ENCODE measurements around the gene VWF.

Gene VWF

GRCh38 chr12:6041891-6042290, 82.6 kb downstream of the VWF start:
- no peaks in the 10 kb centered on the region for H3K27me3 ChIP-seq
- H3K4me3 ChIP-seq: no peak overlapping the region
- H4K20me1 ChIP-seq: no peaks in the 10 kb centered on the region
- TF ChIP-seq Cebpa-rat (IDR thresholded peaks at IDR 0.05): no peak
- no peaks in the 10 kb centered on the region for H3K36me3 ChIP-seq
- no peak overlapping the region for H3K27ac ChIP-seq
- no peak overlapping the region for H3K4me2 ChIP-seq
- no peak overlapping the region for H3K9ac ChIP-seq
- H3K9me3 ChIP-seq: no peaks in the 10 kb centered on the region
- H3K4me1 ChIP-seq: no peaks in the 10 kb centered on the region

GRCh38 chr12:6040815-6041214, 83.7 kb downstream of the VWF start:
- Histone ChIP-seq H3K9ac (no peak overlapping the region), H3K4me3 (no peak overlapping the region), H3K27me3 (no peaks in the 10 kb centered on the region), H3K4me2 (no peak overlapping the region), H3K9me3 (no peaks in the 10 kb centered on the region), H3K27ac (no peak overlapping the region), H3K4me1 (no peaks in the 10 kb centered on the region), H3K36me3 (no peaks in the 10 kb centered on the region), H4K20me1 (no peaks in the 10 kb centered on the region)
- no peak for TF ChIP-seq Cebpa-rat (IDR thresholded peaks at IDR 0.05)

DNA sequence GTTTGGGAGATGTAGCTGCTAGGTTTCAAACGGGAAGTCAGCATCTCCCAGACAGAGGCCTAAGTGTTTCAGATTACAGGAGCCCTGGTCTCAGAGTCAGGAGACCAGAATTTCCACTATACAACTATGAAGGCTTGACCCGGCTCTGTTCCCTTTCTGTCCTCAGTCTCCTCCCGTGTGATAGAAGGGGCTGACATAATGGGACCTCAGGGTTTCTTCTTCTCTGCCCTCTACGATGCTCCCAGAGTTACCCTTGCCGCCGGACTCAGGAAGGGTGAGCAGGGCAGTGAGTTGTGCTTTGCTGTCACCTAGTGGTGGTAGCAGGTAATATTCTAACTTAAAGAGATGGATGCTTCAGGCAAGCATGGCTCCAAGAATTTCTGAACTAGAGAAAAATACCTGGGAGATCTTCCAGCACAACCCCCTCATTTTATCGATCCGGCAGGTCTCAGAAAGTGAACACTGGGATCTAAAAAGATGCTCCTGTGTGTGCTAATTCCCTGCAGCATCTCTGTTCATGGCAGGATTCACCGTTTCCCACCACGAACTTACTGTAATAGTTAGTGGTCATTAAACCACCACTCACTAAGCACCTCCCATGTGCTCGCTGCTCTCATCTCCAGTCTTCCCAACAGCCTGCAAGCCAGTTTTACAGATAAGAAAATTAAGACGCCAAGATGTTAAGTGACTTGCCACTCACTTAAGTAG, 84.4 kb downstream of the VWF start:
- Histone ChIP-seq H3K9me3 (no peaks in the 10 kb centered on the region), H3K4me3 (no peak overlapping the region), H4K20me1 (no peaks in the 10 kb centered on the region), H3K27me3 (no peaks in the 10 kb centered on the region), H3K36me3 (no peaks in the 10 kb centered on the region), H3K27ac (no peak overlapping the region), H3K4me2 (no peak overlapping the region), H3K4me1 (no peaks in the 10 kb centered on the region), H3K9ac (no peak overlapping the region)
- no peak for TF ChIP-seq Cebpa-rat (IDR thresholded peaks at IDR 0.05)

DNA sequence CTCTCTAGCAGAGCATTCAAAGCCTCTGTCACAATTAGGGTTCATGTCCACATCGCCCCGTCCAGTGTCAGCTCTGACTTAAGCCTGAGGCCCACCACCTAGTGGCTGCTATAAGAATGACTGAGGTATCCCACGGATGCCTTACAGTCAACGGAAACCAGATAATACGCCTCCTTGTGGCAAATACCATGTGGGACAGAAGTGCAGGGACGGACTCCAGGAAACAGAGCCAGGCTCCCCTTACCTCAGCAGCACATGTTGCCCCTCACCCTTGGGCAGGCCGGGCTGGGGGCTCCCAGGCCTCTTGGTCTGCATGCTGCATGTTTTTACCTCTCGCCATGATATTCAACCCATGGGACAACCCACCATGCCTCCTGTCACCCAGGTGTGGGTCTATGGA, 86.3 kb downstream of the VWF start:
- H3K36me3 ChIP-seq: no peaks in the 10 kb centered on the region
- no peak for TF ChIP-seq Cebpa-rat (IDR thresholded peaks at IDR 0.05)
- no peak overlapping the region for H3K9ac ChIP-seq
- no peaks in the 10 kb centered on the region for H3K9me3 ChIP-seq
- no peaks in the 10 kb centered on the region for H4K20me1 ChIP-seq
- no peak overlapping the region for H3K4me3 ChIP-seq
- H3K27me3 ChIP-seq: no peaks in the 10 kb centered on the region
- H3K4me2 ChIP-seq: no peak overlapping the region
- no peaks in the 10 kb centered on the region for H3K4me1 ChIP-seq
- no peak overlapping the region for H3K27ac ChIP-seq

DNA sequence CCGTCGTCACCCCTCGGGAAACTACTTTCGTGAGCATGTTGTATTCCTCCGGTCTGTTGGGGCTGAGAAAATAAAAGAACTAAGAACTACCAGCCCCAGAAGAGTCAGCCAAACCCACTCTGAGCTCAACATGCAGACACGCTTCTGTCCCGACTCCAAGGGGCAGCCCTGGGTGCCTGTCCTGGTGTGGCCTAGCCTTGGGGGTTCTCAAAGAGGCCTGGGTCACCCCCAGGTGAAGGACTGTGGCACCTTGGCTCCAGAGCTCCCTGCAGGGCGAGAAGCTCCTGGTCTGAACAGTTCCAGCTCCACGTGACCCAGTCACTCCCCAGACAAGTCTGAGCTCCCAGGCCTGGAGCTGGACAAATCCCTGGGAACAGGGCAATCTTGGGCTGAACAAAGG, 87.0 kb downstream of the VWF start:
- Histone ChIP-seq H3K27ac (no peak overlapping the region), H3K9me3 (no peaks in the 10 kb centered on the region), H3K4me3 (no peak overlapping the region), H3K9ac (no peak overlapping the region), H4K20me1 (no peaks in the 10 kb centered on the region), H3K4me1 (no peaks in the 10 kb centered on the region), H3K4me2 (no peak overlapping the region), H3K27me3 (no peaks in the 10 kb centered on the region), H3K36me3 (no peaks in the 10 kb centered on the region)
- no peak for TF ChIP-seq Cebpa-rat (IDR thresholded peaks at IDR 0.05)

DNA sequence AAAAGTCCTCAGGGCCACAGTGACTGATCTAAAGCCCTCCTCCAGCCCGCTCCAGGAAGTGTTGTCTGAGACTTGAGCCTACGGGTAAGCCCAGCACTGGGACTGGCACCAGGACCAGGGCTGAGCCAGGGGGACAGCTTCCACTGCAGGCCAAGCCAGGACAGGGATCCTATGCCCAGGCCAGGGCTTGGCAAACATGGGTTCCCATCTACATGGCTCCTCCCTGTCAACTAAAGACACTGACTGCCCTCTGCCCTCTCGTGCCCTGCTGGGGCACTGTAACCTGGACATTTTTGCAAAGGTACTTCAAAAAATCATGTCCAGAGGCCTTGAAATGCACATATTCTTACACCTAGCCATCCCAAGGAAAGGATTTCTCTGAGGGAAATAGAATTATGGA, 88.0 kb downstream of the VWF start:
- no peaks in the 10 kb centered on the region for H3K4me1 ChIP-seq
- H3K9me3 ChIP-seq: no peaks in the 10 kb centered on the region
- H3K4me2 ChIP-seq: no peak overlapping the region
- H4K20me1 ChIP-seq: no peaks in the 10 kb centered on the region
- no peak for TF ChIP-seq Cebpa-rat (IDR thresholded peaks at IDR 0.05)
- H3K36me3 ChIP-seq: no peaks in the 10 kb centered on the region
- H3K27me3 ChIP-seq: no peaks in the 10 kb centered on the region
- no peak overlapping the region for H3K27ac ChIP-seq
- no peak overlapping the region for H3K9ac ChIP-seq
- no peak overlapping the region for H3K4me3 ChIP-seq

DNA sequence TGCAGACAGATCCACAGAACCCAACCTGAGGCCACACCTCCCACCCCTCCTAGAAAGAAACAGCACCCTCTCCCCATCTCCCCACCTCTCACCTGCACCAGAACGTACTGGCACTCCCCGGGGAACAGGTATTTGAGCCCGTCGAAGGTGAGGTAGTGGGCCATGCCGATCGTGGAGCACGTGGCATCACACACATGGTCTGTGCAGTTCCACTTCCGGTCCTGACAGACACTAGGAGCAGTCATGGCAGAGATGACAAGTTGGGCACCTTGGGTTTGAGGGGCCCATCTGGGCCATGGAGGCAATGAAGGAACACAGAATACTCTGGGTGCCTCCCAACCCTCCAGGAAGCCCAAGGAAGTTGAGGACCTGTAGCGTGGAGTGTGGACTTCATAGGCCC, 89.9 kb downstream of the VWF start:
- H4K20me1 ChIP-seq: no peaks in the 10 kb centered on the region
- H3K4me1 ChIP-seq: no peaks in the 10 kb centered on the region
- no peaks in the 10 kb centered on the region for H3K36me3 ChIP-seq
- no peaks in the 10 kb centered on the region for H3K9me3 ChIP-seq
- TF ChIP-seq Cebpa-rat (IDR thresholded peaks at IDR 0.05): no peak
- H3K27ac ChIP-seq: no peak overlapping the region
- no peak overlapping the region for H3K4me3 ChIP-seq
- H3K9ac ChIP-seq: no peak overlapping the region
- H3K27me3 ChIP-seq: no peaks in the 10 kb centered on the region
- no peak overlapping the region for H3K4me2 ChIP-seq

DNA sequence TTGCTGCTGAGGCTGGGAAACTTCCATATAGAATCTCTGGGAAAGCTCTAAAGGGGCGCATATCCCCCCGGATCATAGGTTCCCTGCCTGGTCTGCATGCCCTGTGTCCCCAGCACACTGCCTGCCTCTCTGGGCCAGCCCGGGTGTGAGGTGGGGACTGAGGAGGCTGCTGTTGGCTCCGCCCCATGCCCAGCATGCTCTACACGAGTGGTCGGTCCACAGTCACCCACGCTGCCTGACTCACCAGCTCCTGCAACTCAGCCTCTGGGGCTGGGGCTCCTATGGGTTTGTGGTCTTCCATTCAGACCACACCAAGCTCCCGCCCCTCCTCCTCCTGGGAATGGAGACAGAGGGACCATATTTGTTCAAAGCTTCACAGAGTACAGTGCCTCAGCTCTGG, 90.9 kb downstream of the VWF start:
- no peaks in the 10 kb centered on the region for H3K27me3 ChIP-seq
- no peak overlapping the region for H3K4me2 ChIP-seq
- TF ChIP-seq Cebpa-rat (IDR thresholded peaks at IDR 0.05): no peak
- no peaks in the 10 kb centered on the region for H3K9me3 ChIP-seq
- H3K36me3 ChIP-seq: no peaks in the 10 kb centered on the region
- no peaks in the 10 kb centered on the region for H3K4me1 ChIP-seq
- H3K9ac ChIP-seq: no peak overlapping the region
- no peaks in the 10 kb centered on the region for H4K20me1 ChIP-seq
- H3K27ac ChIP-seq: no peak overlapping the region
- H3K4me3 ChIP-seq: no peak overlapping the region

DNA sequence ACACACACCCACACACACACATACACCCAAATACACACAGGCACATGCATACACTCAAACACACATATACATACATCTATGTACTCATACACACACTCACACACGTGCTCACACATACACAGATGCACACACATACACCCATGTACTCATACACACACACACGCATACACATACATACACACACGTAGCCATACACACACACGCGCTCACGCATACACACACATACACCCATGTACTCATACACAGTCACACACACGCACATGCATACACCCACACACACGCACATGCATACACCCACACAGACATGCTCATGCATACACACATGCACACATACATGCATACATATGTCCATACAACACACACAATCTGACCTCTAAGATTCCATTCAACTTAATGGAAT, 91.7 kb downstream of the VWF start:
- TF ChIP-seq Cebpa-rat (IDR thresholded peaks at IDR 0.05): no peak
- Histone ChIP-seq H3K4me1 (no peaks in the 10 kb centered on the region), H3K27ac (no peak overlapping the region), H3K27me3 (no peaks in the 10 kb centered on the region), H3K36me3 (no peaks in the 10 kb centered on the region), H3K9ac (no peak overlapping the region), H3K4me3 (no peak overlapping the region), H3K4me2 (no peak overlapping the region), H4K20me1 (no peaks in the 10 kb centered on the region), H3K9me3 (no peaks in the 10 kb centered on the region)

- H3K4me3 ChIP-seq: no peak overlapping the region
- no peak for TF ChIP-seq Cebpa-rat (IDR thresholded peaks at IDR 0.05)
- H4K20me1 ChIP-seq: no peaks in the 10 kb centered on the region
- no peak overlapping the region for H3K4me2 ChIP-seq
- H3K27me3 ChIP-seq: no peaks in the 10 kb centered on the region
- no peaks in the 10 kb centered on the region for H3K4me1 ChIP-seq
- H3K9me3 ChIP-seq: peaks cover 6% of the 10 kb centered on the region; the same call in 1 of the 2 replicates
- no peak overlapping the region for H3K9ac ChIP-seq
- no peak overlapping the region for H3K27ac ChIP-seq
- H3K36me3 ChIP-seq: no peaks in the 10 kb centered on the region
These were observed 93.5 kb downstream of the VWF start for GRCh38 chr12:6031001-6031400.

DNA sequence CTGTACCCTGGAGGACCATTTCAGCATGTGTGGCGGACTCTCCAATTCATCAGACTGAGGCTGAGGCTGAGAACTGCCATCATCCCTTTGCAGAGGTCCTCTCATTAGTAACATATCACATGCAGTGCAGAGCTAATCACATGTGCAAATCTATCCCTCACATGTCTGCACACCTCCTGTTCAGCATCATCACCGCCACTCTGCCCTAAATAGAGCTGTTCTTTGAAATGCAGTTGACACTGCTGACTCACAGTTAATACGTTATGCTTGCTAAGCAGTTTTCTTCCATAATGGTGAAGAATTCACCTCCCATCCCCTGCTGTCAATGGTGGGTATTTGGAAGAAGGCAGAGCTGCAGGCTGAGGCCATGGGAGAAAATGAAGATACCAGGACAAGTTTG, 94.4 kb downstream of the VWF start:
- no peak overlapping the region for H3K9ac ChIP-seq
- H4K20me1 ChIP-seq: no peaks in the 10 kb centered on the region
- no peak overlapping the region for H3K27ac ChIP-seq
- TF ChIP-seq Cebpa-rat (IDR thresholded peaks at IDR 0.05): no peak
- no peaks in the 10 kb centered on the region for H3K4me1 ChIP-seq
- H3K9me3 ChIP-seq: peaks cover 6% of the 10 kb centered on the region; the same call in 1 of the 2 replicates
- no peaks in the 10 kb centered on the region for H3K36me3 ChIP-seq
- H3K4me3 ChIP-seq: no peak overlapping the region
- no peaks in the 10 kb centered on the region for H3K27me3 ChIP-seq
- H3K4me2 ChIP-seq: no peak overlapping the region
